Uterus (tissue), 2 donors: ENCODE data around the gene BCAS3.

ENCODE experiments used
- POLR2A ChIP-seq, 2 donors: fragments of 450-650 bp; IDR thresholded peaks; one replicate each; pipeline ENCODE4 v1.6.1; 2016; ENCODE audit warnings: antibody characterized with exemption in 2 of 2, mild to moderate bottlenecking in 1 of 2, moderate library complexity in 1 of 2
- TF ChIP-seq, protein P1 (sequence below), 4 experiments: fragments of 200-600 bp in 2 of 4; fragments of 450-650 bp in 2 of 4; sonication (generic) in 2 of 4; IDR thresholded peaks; one replicate each; pipeline ENCODE4 v1.5.1; 2016 to 2019; ENCODE audit warnings: antibody characterized with exemption in 4 of 4, mild to moderate bottlenecking in 2 of 4, moderate library complexity in 1 of 4

DNA sequence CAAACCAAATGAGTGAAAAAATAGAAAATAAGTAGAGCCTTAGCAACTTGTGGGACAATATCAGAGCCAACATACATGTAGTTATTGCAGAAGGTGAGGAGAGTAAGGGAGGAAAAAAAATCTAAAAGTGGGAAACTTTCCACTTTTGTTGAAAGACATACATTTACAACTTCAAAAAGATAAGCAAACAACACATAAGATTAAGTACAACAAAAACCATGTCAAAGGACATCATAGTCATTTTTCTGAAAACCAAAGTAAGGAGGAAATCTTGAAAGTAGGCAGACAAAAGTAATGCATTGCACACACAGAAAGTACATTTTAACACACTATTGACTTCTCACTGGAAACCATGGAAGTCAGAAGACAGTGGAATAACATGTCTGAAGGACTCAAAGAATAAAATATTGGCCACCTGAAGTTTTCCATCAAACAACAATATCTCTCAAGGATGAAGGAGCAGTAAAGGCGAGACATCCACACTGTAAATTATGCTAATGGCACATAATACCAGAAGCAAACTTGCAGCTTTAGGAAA lies 291.9 kb downstream of the BCAS3 start:
- TF ChIP-seq, protein P1, sequence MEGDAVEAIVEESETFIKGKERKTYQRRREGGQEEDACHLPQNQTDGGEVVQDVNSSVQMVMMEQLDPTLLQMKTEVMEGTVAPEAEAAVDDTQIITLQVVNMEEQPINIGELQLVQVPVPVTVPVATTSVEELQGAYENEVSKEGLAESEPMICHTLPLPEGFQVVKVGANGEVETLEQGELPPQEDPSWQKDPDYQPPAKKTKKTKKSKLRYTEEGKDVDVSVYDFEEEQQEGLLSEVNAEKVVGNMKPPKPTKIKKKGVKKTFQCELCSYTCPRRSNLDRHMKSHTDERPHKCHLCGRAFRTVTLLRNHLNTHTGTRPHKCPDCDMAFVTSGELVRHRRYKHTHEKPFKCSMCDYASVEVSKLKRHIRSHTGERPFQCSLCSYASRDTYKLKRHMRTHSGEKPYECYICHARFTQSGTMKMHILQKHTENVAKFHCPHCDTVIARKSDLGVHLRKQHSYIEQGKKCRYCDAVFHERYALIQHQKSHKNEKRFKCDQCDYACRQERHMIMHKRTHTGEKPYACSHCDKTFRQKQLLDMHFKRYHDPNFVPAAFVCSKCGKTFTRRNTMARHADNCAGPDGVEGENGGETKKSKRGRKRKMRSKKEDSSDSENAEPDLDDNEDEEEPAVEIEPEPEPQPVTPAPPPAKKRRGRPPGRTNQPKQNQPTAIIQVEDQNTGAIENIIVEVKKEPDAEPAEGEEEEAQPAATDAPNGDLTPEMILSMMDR (IDR thresholded peaks at IDR 0.05), result no peak
- TF ChIP-seq POLR2A (IDR thresholded peaks at IDR 0.05), result no peak
